Stimulated activated CD8-positive, alpha-beta memory T cell treated with anti-CD3 and anti-CD28 coated beads, Interleukin-12 subunit alpha, Interleukin-12 subunit beta, amount 100 ng/mL, for 24 hours (primary cell): ENCODE results near the gene ARSB.

Experiments used
- DNase-seq: peaks from one replicate; pipeline ENCODE4 v3.0.0-alpha.2; 2020; ENCODE audit errors: extremely low read depth

ARSB gene

DNA sequence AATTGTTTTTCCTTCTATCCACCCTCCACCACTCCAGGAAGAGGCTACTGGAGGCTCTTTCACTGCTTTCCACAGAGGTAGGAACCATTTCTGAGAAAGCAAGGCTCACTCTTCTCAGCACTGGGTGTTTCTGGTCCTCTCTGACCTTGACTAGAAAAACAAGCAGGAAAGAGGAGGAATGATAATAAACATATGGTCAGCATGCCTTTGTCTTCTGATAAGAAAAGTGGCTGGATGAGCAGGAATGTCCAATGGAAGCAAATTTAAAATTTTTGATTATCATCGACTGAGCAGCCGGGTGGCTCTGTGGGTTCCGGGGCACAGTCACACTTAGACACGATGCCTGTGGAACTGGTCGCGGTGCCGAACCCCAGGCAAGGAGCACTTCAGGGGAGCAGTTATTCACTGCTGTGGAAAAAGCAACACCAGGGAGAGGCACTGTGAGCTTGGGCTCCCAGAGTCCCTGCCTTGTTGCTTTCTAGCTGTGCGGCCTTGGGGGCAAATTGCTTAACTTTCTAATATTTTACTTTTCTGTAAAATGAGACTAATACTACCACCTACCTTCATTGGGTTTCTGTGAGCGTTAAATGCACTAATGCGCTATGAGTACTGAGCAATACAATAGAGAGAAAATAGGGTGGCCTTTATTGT is 179.5 kb downstream of the ARSB start:
- DNase-seq: no peak

DNA sequence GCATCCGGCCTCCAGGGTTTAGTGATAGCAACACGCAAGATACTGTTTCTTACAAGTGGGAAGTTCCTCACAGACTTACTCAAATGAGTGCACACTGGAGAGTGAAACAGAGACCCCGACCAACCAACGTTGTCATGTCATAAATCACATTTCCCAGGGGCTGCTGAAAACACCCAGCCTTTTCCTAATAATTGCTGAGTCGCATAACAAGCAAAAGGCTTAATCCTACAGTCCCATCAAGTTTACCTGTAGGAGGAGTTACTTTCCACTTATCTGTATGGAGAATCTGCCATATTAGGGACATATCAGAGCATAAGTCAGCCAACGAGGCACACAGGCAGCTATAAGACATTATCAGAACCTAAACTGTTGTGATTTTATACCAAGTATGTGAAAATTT is 180.1 kb downstream of the ARSB start:
- DNase-seq: no peak

DNA sequence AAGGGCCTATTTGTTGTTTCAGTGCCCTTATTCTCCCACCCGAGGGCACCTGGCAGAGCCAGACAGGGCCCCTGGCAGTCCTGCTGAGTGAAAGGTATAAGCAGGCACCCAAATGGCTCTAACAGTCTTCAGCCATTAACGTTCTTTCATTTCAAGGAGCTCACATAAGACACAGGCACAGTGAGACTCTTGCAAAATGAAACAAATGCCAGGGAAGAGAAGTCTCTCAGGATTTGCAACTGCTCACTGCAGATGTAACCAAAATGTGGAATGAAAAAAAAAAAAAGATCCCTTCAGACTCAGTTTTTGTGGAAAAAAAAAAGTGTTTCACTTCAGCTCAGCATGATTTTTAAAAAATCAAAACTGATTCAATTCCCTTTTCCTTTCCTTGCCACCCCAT is 181.2 kb downstream of the ARSB start:
- DNase-seq: no peak

DNA sequence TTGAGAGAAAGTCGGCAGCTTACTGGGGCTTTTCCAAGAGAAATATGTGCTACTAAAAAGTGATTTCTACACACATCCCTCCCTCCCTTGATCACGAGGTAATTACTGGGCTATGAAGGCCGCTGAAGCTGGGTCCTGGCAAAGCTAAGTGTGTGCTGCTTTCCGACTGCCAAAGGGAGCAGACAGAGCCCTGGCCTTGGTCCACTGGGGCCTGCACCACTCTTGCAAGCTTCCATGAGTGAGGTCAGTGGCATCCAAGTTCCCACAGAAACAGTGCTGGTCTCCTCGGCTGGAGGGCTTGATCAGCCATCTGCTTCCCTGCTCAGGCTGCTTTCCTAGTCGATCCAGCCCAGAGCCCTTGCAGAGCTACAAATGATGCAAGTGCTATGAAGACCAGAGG is 181.8 kb downstream of the ARSB start:
- DNase-seq: no peak

DNA sequence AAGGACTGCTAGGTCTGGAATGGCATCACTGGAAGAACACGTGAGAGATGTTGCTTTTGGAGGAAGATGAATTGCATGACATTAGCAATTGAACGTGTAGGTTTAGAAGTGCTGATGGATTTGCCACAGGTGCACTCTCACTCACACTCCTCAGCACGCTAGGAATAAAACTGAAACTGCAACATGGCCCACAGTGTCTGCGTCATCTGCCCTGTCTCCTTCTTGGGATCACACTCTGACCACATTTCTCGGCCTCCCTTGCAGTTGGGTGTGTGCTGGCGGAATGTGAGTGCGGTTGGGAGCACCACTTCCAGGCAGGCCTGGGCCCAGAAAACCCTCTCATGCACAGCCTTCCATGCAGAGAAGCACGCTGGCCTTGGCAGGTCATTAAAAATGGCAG is 183.7 kb downstream of the ARSB start:
- no peak for DNase-seq

DNA sequence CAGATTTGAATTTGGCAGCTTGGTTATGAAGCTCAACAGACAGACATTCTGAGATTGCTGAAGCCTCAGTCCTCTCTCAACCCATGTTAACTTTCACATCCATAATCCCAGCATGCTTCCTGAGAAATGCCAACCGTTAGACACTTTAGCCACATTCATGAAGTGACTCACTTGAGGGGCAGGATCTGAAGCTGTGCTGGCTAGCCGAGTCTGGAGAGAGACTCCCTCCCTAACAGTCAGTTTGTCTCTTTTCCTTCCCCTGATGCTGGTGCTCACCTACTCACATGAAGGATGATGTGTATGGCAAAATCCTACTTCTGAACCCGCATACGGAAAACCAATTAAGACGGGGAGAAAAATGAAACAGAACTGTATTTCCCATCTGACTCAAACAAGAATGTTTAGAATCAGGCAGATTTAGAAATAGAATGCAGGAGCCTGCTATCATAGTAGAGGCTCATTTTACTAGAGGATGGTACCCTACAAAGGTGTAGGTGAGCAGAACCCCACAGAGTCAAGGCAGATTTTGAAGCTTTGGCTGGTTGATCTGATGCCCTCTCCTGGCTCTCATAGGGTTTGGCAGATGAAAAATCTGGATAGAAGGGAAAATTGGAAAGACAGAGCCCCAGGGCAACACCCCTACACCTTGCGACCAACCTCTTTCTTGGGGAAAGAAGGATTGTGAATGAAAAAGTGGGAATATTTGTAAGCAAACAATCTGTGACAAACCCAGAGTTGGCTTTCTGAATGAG is 185.7 kb downstream of the ARSB start:
- no peak for DNase-seq

DNA sequence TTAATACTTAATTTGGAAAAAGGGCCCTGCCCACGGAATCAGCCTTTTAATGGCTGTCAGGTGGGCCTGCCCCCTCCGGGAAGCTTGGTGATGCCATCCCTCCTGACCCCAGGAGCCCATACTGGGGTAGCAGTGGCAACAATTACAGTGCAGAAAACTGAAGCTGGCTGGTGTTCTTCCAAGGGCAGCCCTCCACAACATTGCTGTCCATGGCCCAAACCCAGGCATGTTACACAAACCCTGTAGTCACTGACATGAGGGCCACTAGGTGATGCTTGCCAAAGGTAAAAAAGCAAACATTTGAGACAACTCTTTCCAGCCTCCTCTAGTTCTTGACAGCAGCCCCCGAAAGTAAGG is 186.5 kb downstream of the ARSB start:
- DNase-seq: no peak

DNA sequence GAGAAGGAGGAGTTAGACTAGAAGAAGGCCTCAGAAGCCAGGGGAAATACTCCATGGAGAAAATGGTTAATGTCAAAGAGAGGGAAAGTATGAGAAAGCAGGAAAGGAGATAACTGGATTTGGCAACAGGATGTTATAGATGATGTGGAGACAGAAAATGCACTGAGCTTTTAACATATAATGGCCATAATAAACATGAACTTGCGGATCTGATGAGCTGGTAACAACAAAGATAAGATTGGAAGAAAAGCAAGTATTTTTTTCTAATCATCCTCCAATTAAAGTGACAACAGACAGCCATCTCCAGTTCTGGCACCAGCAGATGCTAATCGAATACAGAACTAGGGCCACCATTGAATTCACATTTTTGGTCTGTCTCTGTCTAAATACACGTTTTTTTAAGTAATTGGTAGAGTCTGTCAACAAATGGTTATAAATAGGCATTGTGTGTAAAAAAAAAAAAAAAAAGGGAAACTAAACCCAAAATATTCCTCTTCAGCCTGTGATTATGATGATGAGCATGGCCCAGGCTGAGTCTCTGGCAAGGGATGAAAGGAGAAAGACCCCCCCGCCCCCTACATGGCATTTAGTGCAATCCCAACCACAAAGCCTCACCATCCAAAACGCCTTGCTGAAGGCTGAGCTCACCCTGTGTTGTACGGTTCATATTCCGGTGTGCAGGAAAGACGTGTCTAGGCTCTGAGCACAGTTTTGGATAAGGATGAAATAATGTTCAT is 187.0 kb downstream of the ARSB start:
- no peak for DNase-seq

DNA sequence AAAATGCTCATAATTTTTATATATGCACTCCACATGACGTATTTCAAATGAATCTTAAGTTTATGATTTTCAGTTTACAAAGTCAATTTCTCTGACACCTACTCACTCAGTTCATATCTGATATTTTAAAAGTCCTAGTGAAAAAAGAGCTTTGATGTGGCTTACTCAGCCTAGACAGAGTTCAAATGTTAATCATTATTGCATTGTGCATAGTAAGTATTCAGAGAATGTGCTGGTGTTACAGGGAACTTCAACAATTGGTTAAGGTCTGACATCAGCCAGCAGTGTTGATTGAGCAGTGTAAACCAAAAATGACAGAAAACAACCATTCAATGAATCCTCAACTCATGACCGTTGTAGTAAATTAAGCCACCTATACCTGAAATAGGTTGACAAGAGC is 189.4 kb downstream of the ARSB start:
- no peak for DNase-seq

DNA sequence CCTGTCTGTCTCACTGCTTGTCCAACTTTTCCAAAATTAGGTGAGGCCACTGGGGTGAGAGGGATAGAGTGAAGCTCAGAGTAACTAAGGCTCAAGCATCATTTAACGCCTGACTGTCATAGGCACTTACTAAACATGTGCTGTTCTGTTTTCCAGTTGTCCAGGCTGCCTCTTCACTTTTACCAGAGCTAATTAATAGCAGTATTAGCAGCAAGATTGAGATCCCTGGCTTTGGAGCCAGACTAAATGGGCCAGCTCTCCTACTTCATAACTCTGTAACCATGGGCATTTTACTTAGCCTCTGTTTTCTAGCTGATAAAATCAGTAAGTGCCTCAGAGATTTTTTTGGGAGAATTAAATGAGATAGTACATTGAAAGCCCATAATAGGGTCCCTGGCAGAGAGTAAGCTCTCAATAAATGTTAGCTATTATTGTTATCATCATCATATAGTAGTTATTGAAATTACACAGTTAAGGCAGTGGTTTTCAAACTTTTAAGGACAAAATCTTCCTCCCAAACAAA is 190.4 kb downstream of the ARSB start:
- no peak for DNase-seq

DNA sequence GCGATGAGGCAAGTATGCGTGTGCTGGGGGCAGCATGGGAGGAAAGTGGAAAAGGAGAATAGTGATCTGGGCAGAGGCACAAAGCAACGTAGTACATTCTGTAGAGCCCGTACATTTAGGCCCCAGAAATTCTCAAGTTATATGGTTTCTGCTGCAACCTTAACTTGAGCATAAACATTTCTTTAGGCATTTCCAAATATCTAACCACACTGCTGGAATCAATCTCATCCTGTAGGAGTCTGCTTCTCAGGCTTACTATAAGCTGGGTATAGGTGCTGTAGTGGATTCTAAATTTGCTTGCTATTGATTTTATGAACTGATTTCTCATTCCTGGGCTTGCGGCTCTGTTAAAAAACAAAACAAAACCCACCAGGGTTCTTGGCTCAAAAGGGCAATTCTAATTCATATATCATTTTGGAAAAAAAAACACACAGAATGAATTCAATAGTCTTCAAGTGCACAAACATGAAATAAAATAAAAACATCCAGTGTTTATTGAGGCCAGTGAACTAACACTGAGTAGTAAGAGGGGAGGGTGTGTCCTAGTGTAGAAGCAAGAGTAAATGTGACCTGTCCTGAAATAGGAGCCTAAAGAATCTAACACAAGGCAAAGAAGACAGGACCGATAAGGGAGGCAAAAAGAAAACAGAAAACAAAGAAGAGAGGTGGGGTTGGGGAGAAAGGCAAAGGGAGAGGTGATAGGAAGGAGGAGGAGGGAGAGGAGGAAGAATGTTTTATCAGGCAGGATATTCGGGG is 191.0 kb downstream of the ARSB start:
- DNase-seq: no peak

DNA sequence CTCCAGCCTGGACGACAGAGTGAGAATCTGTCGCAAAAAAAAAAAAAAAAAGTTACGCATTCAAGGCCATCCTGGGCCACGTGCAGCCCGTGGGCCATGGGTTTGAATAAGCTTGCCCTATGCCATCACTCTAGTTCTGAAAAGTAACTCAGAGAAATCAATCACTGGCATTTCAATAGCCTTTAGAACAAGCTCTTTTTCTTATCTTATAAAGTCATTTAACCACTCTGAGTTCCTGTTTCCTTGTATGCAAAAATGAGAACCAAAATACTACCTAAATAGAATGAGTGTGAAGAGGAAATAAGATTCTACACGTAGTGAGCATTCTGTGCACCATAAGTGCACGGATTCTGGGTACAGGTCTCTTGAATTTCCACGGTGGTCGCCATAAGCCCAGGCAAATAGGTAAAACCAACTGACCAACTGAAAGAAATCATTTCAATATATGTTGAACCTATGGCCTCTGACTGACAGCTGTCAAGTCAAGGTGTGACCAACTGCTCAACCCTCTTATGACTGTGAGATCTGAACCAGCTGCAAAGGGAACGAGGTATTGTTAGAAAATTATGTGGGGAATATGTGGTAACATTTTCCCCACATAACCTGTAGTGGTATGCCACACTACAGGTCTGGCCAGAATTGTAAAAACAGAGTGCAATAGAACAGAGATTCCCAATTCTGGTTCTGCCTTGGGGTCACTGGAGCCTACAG is 192.6 kb downstream of the ARSB start:
- DNase-seq: no peak

DNA sequence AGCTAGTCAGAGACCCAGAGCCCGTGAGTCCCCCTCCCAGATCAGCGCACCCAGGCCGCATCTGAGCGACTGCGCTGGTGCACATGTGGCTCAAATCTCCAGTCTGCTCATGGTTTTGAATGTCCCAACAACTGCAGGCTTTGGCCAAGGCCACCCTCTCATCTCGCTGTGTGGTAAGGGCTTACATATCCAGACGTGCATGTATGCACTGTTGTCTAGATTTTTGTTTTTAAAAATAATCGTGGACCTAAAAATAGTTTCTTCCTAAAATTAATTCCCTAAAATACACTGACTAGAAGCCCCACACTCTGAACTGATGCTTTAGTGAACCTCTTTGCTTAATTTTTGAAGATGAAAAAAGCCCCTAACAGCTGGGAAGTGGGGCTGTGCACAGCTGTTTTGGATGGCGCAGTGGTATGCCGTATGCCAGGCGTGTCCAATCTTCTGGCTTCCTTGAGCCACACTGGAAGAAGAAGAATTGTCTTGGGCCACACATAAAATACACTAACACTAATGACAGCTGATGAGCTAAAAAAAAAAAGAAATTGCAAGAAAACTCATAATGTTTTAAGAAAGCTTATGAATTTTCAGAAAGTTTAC is 193.5 kb downstream of the ARSB start:
- DNase-seq: no peak

DNA sequence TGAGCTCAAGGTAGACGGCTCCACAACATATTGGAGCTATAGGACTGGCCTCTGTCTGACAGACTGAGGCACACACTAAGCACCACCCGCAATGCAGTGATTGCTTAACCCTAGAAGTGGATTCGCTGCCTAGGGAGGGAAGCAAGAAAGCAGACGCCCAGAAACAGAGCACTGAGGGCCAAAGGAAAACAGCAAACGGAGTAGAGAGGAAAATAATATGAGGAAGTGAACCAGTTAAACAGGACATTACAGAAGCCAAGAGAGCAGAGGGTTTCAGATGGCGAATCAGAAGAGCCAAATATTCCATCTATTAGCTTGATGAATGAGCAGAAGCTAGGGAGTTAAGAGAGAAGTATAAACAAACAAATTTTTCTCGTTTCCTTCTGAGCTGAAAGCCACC is 197.3 kb downstream of the ARSB start:
- DNase-seq: no peak

DNA sequence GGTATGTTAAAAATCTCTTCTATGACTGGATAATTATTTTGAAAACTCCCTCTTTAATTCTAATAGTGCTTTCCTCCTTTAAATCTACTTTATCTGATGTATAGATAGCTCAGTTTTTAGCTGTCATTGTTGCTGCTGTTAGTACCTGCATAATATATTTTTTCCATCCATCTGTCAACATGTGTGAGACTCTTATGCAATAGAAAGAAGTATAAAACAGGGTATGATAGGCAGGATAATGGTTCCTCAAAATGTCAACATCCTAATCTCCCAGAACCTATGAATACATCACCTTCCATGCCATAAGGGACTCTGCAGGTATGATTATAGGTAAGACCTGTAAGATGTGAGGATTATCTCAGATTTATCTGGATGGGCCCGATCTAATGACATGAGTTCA is 199.7 kb downstream of the ARSB start:
- DNase-seq: no peak

DNA sequence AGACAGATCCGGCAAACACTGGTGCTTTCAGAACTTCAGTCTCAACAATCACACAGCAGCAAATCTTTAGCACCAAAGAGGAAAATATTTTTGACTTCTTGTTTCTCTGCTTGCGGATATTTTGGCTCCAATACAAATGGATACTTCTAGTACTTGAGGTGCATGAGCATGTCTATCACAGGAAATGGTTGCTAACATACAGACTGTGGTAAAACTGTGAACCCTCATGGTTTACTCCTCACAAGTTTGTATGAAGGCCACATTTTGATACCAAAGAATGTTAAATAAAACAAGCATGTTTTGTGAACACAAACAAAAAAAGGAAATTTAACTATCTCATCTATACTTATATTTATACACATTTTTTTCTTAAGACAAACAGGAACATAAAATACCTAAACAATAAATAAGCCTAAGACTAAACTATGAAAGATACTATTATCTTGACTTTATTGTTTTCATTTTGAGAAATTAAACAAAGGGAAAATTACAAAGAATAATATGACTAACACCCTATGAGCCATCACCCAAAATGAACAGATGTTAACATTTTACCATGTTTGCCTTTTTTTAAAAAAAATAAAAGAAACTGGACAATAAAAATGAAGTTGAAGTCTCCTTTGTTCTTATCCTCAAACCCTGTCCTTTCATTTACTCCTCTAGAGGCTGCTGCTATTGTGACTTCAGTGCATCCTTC is 201.5 kb downstream of the ARSB start:
- no peak for DNase-seq

DNA sequence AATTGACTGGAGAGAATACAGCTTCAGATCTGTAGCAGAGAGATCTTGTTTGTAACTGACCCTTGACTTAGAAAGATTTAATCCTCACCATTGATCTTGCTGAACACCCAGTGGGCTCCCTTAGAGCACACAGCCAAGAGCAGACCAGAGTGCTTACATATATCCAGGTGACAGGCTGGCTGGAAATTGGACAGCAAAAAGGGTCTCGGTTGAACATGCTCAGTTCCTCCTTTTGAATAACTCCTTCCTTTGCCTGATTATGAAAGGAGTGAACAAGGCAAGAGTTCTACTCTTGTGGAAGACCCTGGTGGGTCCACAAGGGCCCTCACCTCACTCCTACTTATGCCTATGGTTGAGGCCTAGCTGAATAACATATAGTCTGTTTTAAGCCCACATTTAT is 202.4 kb downstream of the ARSB start:
- no peak for DNase-seq

DNA sequence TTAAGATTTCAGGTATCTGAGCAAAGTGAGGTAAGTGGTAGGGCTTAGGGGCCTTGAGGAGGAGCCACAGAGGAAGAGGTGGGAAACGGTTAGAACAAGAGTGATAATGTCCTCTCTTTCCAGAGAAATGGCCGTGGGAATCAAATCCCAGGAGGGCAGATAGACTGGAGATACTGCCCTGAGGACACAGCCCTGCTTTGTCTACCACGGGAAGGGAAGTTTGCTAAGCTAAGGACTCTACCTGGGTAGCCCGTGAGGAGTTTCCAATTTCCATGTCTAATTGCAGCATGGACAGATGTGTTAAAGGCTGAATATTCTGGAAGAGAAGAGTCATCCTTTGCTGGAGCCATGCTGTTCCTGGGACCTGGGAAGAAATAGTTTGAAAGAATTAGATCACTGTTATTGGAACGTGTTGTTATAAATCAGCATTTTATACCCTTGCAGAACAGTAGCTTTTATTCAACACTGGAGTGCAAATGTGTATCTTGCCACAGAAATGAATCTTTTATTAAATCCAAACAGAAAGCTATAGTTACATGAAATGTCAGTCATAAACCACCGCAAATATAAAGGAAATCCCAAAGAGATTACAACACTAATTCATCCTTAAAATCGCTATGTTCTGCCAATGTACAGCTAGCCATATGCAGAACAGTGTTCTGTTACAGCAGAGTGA is 203.4 kb downstream of the ARSB start:
- no peak for DNase-seq

DNA sequence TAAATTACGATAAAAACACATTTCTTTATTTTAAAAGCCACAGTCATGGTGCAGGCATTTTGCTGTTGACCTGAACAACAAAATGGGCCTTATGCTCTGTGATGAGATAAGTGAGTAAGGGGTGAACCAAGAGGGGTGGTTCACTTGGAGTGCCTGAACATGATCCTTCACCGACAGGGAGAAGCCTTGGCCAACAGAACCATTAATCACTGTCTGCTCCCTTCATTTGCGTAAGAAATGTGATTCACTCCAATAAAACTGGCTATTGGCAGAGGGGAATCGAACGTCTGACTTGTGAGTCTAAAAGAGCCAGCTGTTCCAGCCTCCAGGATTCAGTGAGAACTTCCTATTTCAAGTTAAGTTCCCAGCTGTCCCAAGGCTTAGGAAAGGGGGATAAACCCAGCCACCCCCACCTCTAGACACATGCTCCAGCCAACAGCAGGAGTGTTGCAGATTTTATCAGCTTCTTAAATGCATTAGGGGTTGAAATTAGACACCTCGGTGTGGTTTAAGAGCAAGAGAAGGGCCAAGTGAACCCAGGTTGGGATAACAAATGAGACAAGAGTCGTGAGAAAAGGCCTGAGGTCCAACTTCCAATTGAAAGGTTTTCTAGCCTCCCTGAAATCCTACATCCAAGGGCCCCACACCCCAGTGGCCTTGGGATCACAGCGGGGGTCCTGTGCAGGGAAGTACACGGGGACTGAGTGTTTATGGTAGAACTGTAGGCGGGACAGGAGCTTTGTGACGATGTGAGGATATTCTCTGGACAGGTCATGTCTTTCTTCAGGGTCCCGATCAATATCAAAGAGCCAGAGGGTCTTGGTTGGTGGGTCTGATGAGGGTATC is 205.1 kb downstream of the ARSB start:
- no peak for DNase-seq
